Measurements from ENCODE around the gene NCAM1.

Gene NCAM1

GRCh38 chr11:113271551-113272245, 310.5 kb downstream of the NCAM1 start:
- no peaks in the 10 kb centered on the region for H3K9me3 ChIP-seq (replicated peaks; ENCODE audit: insufficient read depth, low read length)
- TF ChIP-seq EZH2phosphoT487 (IDR thresholded peaks at IDR 0.05; ENCODE audit: low read length) (no peak), CTCF (IDR thresholded peaks at IDR 0.05; ENCODE audit: low read length) (no peak), EZH2 (optimal IDR thresholded peaks at IDR 0.05; ENCODE audit: low read depth, low read length) (no peak)
- H3F3A ChIP-seq (ENCODE audit: insufficient read depth, low read length), result no peaks in the 10 kb centered on the region
- H3K9me2 ChIP-seq (replicated peaks; ENCODE audit: insufficient read depth, low read length), result no peaks in the 10 kb centered on the region
- no peak for DNase-seq
- H3K36me3 ChIP-seq (replicated peaks; ENCODE audit: insufficient read depth, low read length), result no peaks in the 10 kb centered on the region
- H2AFZ ChIP-seq (ENCODE audit: low read length), result no peak overlapping the region
- no peaks in the 10 kb centered on the region for H4K20me1 ChIP-seq (ENCODE audit: insufficient read depth, low read length)
- H3K4me2 ChIP-seq (ENCODE audit: low read depth, low read length), result no peak overlapping the region
- no peaks in the 10 kb centered on the region for H3K27me3 ChIP-seq (replicated peaks; ENCODE audit: insufficient read depth, low read length)
- no peaks in the 10 kb centered on the region for H3K4me1 ChIP-seq (ENCODE audit: low read length)
- no peak overlapping the region for H3K4me3 ChIP-seq (ENCODE audit: low read length)
- H3K27ac ChIP-seq (ENCODE audit: low read length), result no peak overlapping the region
- no peak overlapping the region for H3K9ac ChIP-seq (ENCODE audit: low read length)
- no peaks in the 10 kb centered on the region for H3K79me2 ChIP-seq (ENCODE audit: low read length)

GRCh38 chr11:113272281-113272680, 311.1 kb downstream of the NCAM1 start:
- Histone ChIP-seq H4K20me1 (ENCODE audit: insufficient read depth, low read length) (no peaks in the 10 kb centered on the region), H2AFZ (ENCODE audit: low read length) (no peak overlapping the region), H3K4me3 (ENCODE audit: low read length) (no peak overlapping the region), H3K4me2 (ENCODE audit: low read depth, low read length) (no peak overlapping the region), H3K36me3 (replicated peaks; ENCODE audit: insufficient read depth, low read length) (no peaks in the 10 kb centered on the region), H3K9me3 (replicated peaks; ENCODE audit: insufficient read depth, low read length) (no peaks in the 10 kb centered on the region), H3K27me3 (replicated peaks; ENCODE audit: insufficient read depth, low read length) (no peaks in the 10 kb centered on the region), H3K9me2 (replicated peaks; ENCODE audit: insufficient read depth, low read length) (no peaks in the 10 kb centered on the region), H3F3A (ENCODE audit: insufficient read depth, low read length) (no peaks in the 10 kb centered on the region), H3K79me2 (ENCODE audit: low read length) (no peaks in the 10 kb centered on the region), H3K27ac (ENCODE audit: low read length) (no peak overlapping the region), H3K9ac (ENCODE audit: low read length) (no peak overlapping the region), H3K4me1 (ENCODE audit: low read length) (no peaks in the 10 kb centered on the region)
- no peak for TF ChIP-seq EZH2 (optimal IDR thresholded peaks at IDR 0.05; ENCODE audit: low read depth, low read length)
- no peak for TF ChIP-seq CTCF (IDR thresholded peaks at IDR 0.05; ENCODE audit: low read length)
- no peak for TF ChIP-seq EZH2phosphoT487 (IDR thresholded peaks at IDR 0.05; ENCODE audit: low read length)
- DNase-seq, result no peak

- Histone ChIP-seq H2AFZ (ENCODE audit: low read length) (no peak overlapping the region), H3F3A (ENCODE audit: insufficient read depth, low read length) (no peaks in the 10 kb centered on the region), H3K4me1 (ENCODE audit: low read length) (no peaks in the 10 kb centered on the region), H3K27ac (ENCODE audit: low read length) (no peak overlapping the region), H3K36me3 (replicated peaks; ENCODE audit: insufficient read depth, low read length) (no peaks in the 10 kb centered on the region), H3K9me2 (replicated peaks; ENCODE audit: insufficient read depth, low read length) (no peaks in the 10 kb centered on the region), H3K9me3 (replicated peaks; ENCODE audit: insufficient read depth, low read length) (no peaks in the 10 kb centered on the region), H3K4me2 (ENCODE audit: low read depth, low read length) (no peak overlapping the region), H3K9ac (ENCODE audit: low read length) (no peak overlapping the region), H3K4me3 (ENCODE audit: low read length) (no peak overlapping the region), H3K79me2 (ENCODE audit: low read length) (no peaks in the 10 kb centered on the region), H3K27me3 (replicated peaks; ENCODE audit: insufficient read depth, low read length) (no peaks in the 10 kb centered on the region), H4K20me1 (ENCODE audit: insufficient read depth, low read length) (no peaks in the 10 kb centered on the region)
- DNase-seq, result no peak
- TF ChIP-seq EZH2 (optimal IDR thresholded peaks at IDR 0.05; ENCODE audit: low read depth, low read length) (no peak), EZH2phosphoT487 (IDR thresholded peaks at IDR 0.05; ENCODE audit: low read length) (no peak), CTCF (IDR thresholded peaks at IDR 0.05; ENCODE audit: low read length) (no peak)
These were observed 311.9 kb downstream of the NCAM1 start for GRCh38 chr11:113272927-113273615.
